Measurements from ENCODE around the gene ATP6V1E1.
"Not testable (repeated sequence)": the region's sequence is repeated elsewhere in the genome, so short reads cannot be mapped to it uniquely, and the experiment has no call there.

ATP6V1E1 gene

GRCh38 chr22:17628406-17629172 is at the start of gene ATP6V1E1:
Gene ATP6V1E1 (minus strand): TSS chr22:17628749. CDS start chr22:17628635, 114 bp downstream.
- peak; percentile 90 to 94 (median 92) for DNase-seq

- DNase-seq = no peak
Measured at GRCh38 chr22:17675584-17675983, 47.0 kb upstream of the ATP6V1E1 start.

- DNase-seq = no peak
Measured at GRCh38 chr22:17674152-17674551, 45.6 kb upstream of the ATP6V1E1 start.

DNA sequence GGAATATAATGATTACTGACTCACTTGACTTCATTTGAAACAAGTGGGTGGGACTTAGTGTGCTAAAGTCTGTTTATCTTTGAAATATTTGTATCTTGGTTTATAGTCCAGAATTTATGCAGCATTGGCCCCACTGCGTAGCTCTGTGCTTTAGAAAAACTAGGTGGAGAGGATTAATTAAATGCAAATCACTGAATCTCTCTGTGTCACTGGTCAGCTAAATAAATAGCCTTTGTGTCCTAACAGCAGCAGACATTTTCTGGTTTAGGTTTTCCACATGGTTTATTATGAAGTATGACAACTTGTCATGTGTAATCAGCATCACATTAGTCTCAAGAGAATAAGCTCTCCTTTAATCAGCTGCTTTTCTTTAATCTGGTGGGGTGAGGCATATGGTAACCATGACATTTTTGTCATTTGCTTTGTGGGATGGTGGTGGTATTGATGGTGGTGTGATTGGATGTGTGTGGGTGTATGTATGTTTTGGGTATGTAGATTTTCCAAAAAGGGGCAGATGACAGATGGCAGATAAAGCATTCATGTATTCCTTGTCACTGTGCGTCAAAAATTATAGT is 44.0 kb upstream of the ATP6V1E1 start:
- DNase-seq = no peak

DNA sequence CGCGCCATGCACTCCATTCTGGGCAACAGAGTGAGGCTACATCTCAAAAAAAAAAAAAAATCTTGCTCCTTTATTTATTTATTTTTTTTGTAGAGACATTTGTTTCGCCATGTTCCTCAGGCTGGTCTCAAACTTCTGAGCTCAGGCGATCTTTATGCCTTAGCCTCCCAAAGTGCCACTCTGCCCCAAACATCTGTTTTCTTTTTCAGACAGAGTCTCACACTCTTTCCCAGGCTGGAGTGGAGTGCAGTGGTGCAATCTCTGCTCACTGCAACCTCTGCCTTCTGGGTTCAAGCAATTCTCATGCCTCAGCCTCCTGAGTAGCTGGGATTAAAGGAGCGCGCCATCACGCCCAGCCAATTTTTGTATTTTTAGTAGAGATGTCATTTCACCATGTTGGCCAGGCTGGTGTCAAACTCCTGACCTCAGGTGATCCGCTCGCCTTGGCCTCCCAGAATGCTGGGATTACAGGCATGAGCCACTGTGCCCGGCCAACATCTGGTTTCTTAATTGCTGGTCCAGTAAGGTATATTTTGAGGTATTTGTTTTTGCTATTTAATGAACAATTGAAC is 43.1 kb upstream of the ATP6V1E1 start:
- DNase-seq = not testable (repeated sequence)

- no peak for DNase-seq
Measured at GRCh38 chr22:17665854-17666253, 37.3 kb upstream of the ATP6V1E1 start.

DNA sequence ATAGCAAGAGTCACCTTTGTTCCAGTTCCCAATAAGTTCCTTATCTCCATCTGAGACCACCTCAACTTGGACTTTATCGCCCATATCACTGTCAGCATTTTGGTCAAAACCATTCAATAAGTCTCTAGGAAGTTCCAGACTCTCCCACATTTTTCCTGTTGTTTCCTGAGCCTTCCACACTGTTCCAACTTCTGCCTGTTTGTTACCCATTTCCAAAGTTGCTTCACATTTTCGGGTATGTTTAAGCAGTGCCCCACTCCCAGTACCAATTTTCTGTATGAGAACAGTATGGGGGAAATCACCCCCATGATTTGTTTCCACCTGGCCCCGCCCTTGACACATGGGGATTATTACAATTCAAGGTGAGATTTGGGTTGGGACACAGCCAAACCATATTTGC is 36.7 kb upstream of the ATP6V1E1 start:
- DNase-seq = no peak

DNA sequence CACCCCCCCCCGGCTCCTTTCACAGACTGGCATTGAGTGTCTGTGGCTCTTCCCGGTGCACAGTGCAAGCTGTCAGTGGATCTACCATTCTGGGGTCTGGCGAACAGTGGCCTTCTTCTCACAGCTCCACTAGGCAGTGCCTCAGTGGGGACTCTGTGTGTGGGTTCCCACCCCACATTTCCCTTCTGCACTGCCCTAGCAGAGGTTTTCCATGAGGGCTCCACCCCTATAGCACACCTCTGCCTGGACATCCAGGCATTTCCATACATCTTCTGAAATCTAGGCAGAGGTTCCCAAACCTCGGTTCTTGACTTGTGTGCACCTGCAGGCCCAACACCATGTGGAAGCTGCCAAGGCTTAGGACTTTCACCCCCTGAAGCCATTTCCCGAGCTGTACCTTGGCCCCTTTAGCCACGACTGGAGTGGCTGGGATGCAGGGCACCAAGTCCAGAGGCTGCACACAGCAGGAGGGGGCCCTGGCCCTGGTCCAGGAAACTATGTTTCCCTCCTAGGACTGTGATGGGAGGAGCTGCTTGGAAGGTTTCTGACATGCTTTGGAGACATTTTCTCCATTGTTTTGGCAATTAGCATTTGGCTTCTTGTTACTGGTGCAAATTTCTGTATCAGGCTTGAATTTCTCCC is 36.0 kb upstream of the ATP6V1E1 start:
- no peak for DNase-seq

DNA sequence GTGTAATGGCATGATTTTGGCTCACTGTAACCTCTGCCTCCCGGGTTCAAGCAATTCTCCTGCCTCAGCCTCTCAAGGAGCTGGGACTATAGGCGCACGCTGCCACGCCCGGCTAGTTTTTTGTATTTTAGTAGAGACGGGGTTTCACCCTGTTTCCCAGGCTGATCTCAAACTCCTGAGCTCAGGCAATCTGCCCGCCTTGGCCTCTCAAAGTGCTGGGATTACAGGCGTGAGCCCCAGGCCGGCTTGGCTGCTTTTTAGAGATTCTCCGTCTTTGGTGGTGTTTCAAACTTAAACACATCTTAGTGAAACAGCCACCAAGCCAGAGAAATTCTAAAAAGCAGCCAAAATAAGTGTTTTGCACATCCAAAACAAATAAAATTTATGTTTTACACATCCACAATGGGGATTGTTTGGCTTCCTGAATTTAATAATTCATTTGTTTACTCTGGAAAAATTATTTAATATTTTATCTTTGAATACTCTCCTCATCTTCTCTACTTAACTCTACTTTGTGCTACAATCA is 28.4 kb upstream of the ATP6V1E1 start:
- no peak for DNase-seq

- DNase-seq = no peak
Measured at GRCh38 chr22:17655289-17655688, 26.7 kb upstream of the ATP6V1E1 start.

DNA sequence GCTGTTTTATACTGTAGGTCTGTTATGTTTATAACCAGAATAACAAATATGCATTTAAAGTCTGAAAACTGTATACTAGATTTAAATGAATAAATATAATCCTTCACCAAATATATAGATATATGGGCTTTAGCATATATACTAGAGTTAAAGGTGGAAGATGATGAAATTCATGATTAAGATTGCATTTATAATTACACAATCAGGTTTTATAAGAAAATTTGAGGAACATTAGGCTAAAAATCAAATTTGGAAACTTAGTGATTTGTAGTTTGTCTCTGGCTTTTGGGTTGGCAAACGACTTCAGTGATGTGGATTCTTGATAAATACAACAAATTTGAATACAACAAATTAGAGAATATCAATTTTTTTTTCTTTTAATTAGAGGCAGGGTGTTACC is 20.0 kb upstream of the ATP6V1E1 start:
- no peak for DNase-seq

GRCh38 chr22:17647991-17648390 is 19.4 kb upstream of the ATP6V1E1 start:
- DNase-seq = no peak

- DNase-seq = no peak
Measured at GRCh38 chr22:17647452-17647851, 18.9 kb upstream of the ATP6V1E1 start.

- not testable (repeated sequence) for DNase-seq
Measured at GRCh38 chr22:17642357-17642756, 13.8 kb upstream of the ATP6V1E1 start.

- DNase-seq = no peak
Measured at GRCh38 chr22:17641269-17641668, 12.7 kb upstream of the ATP6V1E1 start.

DNA sequence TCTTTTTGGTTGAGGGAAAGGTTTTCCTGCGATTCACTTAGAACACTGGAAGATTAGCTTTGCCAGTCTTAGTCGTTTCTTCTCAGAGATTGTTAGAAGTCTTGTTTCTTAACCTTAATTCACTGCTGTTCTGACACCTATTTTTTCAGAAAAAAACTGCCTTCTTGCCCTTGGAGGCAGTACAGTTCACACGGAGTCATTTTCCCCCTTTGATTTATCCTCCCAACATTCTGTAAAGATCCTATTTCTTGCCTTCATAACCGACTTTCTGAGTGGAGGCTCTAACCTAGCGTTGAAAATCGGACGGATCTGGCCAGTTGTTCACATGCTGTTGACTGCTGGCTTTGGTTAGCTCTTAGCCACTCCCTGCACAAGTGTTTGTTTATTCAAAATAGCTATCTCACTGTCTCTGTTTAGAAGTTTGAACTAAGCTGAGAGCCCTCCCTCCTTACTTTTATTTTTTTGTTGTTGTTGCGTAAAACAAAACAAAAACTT is 10.7 kb upstream of the ATP6V1E1 start:
- peak in 2 of 6 experiments; percentile 32 to 36 for DNase-seq

DNA sequence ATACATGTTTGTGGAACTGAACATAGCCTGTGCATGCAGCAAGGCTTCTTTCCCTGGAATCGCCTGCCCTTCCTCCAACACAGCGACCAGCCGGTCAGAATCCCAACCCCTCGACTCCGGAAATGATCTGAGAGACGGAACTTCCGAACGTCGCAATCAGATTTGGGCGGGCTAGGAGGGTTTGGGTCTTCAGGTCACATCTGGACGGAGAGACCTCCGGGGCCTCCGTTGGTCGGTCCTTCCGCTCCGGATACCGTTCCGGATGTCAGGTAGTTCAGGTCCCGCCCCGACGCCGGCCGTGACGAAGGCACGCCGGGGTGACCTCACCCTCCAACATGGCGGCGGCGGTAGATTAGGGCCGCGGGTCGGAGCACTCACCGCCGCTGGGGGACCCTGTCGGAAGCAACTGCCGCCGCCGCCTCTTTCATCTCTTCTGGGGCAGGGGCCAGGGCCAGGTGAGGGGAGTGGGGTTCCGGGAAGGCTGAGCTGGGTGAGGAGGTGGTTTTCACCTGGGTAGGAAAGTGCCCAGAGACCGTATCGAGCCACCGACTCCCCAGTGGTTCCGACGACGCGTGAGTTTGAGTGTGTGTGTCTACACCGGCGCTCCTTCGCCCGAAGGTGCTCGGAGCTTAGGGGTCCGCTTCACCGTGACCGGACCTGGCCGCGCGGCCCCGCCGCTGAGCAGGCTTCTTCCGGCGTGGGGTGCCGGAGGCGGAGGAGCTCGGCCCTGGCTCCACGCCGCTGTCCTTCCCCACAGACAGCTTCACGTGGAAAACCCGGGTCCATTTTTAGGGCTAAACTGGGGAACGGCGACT is 10.1 kb upstream of the ATP6V1E1 start, which contains the start of gene BCL2L13:
Gene BCL2L13 (plus strand): TSS at position 326 of the 815 bp plus-strand sequence. CDS start 16,955 bp downstream, outside the sequence.
- DNase-seq = peak; percentile 77 to 90 (median 82)

DNA sequence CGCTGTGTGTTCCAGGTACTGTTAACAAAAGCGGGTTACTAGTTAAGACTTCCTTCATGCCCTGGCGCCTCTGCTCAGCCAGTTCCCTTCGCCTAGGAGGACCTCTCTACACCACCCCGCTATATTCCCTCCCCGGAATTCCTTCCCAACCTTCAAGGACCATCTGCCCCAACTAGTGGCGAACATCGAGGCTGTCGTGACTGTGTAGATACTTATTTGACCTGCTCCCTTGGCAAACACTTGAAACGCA is 9.6 kb upstream of the ATP6V1E1 start:
- peak in 1 of 6 experiments; percentile 33 for DNase-seq

DNA sequence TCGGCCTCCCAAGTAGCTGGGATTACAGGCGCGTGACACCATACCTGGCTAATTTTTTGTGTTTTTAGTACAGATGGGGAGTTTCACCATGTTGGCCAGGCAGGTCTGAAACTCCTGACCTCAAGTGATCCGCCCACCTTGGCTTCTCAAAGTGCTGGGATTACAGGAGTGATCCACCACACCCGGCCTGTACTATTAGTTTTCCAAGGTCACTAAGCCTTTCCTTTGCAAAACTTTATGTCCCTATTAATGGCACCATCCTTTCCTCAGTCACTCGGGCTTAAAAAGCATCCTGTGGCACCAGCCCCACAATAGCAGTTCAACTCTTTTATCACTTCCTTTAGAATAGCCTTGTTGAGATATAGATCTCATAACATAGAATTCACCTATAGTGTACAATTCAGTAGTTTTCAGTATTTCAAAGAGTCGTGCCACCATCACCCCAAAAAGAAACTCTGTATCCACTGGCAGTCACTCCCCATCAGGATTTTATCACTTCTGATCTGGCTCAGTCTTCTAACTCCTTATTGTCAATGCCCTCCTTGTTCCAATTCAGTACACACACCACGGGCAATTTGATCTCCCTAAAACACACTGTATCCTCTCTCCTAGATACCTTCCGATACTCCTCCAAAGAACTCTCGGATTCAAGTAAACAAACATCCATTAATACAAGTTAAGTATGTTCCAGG is 9.1 kb upstream of the ATP6V1E1 start:
- DNase-seq = no peak

DNA sequence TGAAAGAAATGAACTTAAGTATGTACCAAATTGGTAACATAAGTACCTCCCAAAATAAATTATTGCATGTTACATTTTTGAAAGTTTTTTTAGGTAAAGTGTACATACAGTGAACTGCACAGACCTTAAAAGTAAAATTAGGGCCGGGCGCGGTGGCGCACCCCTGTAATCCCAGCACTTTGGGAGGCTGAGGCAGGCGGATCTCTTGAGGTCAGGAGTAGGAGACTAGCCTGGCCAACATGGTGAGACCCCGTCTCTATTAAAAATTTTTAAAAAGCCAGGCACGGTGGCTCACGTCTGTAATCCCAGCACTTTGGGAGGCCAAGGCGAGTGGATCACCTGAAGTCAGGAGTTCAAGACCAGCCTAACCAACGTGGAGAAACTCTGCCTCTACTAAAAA is 8.3 kb upstream of the ATP6V1E1 start:
- not testable (repeated sequence) for DNase-seq

- no peak for DNase-seq
Measured at GRCh38 chr22:17634696-17635095, 6.1 kb upstream of the ATP6V1E1 start.

DNA sequence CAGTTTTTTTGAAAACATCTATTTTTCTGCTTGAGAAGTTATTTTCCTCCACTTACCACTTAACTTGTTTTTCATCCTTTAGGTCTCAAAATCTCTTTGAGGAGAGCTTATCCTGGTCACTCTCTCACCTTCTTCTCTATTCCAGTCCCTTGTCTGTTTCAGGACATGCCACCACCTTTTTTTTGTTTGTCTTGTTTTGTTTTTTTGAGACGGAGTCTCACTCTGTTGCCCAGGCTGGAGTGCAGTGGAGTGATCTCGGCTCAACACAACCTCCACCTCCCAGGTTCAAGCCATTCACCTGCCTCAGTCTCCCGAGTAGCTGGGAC is 5.4 kb upstream of the ATP6V1E1 start:
- no peak for DNase-seq

Data from stimulated activated naive CD4-positive, alpha-beta T cell (primary cell).